Fibroblast of mammary gland (primary cell): ENCODE measurements around the gene RAB40C.

Experiments used
- DNase-seq: peaks from one replicate; pipeline ENCODE4 v3.0.0-alpha.2; 2010; ENCODE audit warnings: low read depth
- H3K4me3 ChIP-seq: 2 replicates; pipeline ENCODE4 v1.5.1; 2011; ENCODE audit warnings: low read depth, mild to moderate bottlenecking, low read length, moderate library complexity; ENCODE audit not compliant: control insufficient read depth
- TF ChIP-seq, protein P1 (sequence below): conservative IDR thresholded peaks from 2 replicates; pipeline ENCODE4 v1.5.1; 2011; ENCODE audit warnings: low read depth, low read length, inconsistent platforms; ENCODE audit not compliant: control insufficient read depth, insufficient read depth

RAB40C gene

DNA sequence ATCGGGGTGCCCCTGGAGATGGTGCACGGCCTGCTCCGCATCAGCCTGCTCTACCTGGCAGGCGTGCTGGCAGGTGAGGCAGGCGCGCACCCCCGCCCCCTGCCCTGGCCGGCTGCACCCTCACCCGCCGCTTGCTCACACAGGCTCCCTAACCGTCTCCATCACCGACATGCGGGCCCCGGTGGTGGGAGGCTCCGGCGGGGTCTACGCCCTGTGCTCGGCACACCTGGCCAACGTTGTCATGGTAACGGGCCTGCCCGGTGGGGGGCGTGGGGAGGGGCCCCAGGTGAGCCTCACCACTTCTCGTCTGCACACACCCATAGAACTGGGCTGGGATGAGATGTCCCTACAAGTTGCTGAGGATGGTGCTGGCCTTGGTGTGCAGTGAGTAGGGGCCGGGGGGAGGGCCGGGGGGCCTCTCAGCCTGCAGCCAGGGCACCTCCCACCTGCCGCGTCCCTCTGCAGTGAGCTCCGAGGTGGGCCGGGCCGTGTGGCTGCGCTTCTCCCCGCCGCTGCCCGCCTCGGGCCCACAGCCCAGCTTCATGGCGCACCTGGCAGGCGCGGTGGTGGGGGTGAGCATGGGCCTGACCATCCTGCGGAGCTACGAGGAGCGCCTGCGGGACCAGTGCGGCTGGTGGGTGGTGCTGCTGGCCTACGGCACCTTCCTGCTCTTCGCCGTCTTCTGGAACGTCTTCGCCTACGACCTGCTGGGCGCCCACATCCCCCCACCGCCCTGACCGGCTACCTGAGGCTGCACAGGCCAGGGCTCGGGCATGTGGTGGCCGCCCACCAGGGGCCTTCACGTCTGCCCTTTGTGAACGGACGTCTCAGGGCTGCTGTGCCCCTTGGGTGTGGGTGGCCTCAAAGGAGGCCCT is 87.7 kb downstream of the RAB40C start:
- no peak for DNase-seq
- no peak overlapping the region for H3K4me3 ChIP-seq
- TF ChIP-seq, protein P1, sequence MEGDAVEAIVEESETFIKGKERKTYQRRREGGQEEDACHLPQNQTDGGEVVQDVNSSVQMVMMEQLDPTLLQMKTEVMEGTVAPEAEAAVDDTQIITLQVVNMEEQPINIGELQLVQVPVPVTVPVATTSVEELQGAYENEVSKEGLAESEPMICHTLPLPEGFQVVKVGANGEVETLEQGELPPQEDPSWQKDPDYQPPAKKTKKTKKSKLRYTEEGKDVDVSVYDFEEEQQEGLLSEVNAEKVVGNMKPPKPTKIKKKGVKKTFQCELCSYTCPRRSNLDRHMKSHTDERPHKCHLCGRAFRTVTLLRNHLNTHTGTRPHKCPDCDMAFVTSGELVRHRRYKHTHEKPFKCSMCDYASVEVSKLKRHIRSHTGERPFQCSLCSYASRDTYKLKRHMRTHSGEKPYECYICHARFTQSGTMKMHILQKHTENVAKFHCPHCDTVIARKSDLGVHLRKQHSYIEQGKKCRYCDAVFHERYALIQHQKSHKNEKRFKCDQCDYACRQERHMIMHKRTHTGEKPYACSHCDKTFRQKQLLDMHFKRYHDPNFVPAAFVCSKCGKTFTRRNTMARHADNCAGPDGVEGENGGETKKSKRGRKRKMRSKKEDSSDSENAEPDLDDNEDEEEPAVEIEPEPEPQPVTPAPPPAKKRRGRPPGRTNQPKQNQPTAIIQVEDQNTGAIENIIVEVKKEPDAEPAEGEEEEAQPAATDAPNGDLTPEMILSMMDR, result no peak

DNA sequence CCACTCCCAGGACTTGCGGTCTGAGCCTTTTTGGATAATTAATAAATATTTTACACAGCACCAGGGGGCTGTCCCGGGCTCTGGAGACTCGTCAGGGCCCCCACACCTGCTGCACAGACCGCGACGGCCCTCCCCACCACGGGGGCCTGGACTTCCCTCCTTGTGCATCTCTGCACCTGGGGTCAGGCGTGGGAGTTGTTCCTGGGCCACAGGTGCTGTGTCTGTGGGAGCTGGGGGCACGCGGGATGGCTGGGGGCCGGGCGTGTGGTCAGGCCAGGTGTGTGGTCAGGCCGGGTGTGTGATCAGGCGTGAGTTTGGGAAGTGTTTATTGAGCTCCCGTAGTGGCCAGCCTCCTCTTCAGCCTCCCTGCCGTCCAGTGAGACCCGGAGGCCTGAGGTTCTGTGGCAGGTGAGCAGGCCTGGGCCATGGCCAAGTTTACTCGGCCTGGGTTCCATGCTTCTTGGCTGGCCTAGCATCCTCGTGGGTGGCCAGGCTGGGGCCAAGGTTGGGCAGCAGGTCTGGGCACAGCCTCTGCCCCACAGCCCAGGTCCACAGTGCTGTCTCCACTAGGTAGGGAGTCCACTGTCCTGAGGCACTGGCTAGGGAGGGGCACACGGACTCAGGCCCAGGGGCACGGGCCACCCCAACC is 88.5 kb downstream of the RAB40C start:
- TF ChIP-seq, protein P1, result no peak
- H3K4me3 ChIP-seq, result no peak overlapping the region
- no peak for DNase-seq
